ENCODE data around the gene HELZ2.
"Not testable (repeated sequence)": the region's sequence is repeated elsewhere in the genome, so short reads cannot be mapped to it uniquely, and the experiment has no call there.

HELZ2 gene

GRCh38 chr20:63578224-63579016 lies 4.4 kb upstream of the HELZ2 start:
- no peak for DNase-seq

GRCh38 chr20:63577317-63577894 lies 3.4 kb upstream of the HELZ2 start:
- DNase-seq: no peak

- no peak for DNase-seq
Measured at GRCh38 chr20:63576311-63576710, 2.3 kb upstream of the HELZ2 start.

GRCh38 chr20:63574829-63575743 lies 1.0 kb upstream of the HELZ2 start:
- DNase-seq: no peak

GRCh38 chr20:63573647-63574131 lies 350 bp downstream of the HELZ2 start:
- no peak for DNase-seq

GRCh38 chr20:63572788-63573646 lies 1.0 kb downstream of the HELZ2 start:
- no peak for DNase-seq

GRCh38 chr20:63572071-63572787 lies 1.8 kb downstream of the HELZ2 start:
- DNase-seq: no peak

- DNase-seq: not testable (repeated sequence)
Measured at GRCh38 chr20:63571087-63571478, 3.0 kb downstream of the HELZ2 start.

- no peak for DNase-seq
Measured at GRCh38 chr20:63570281-63571086, 3.6 kb downstream of the HELZ2 start.

- peak; percentile 63 for DNase-seq
Measured at GRCh38 chr20:63568986-63569949, 4.8 kb downstream of the HELZ2 start.

GRCh38 chr20:63568170-63568981 lies 5.7 kb downstream of the HELZ2 start:
- DNase-seq: no peak

GRCh38 chr20:63567386-63568169 lies 6.5 kb downstream of the HELZ2 start:
- no peak for DNase-seq

GRCh38 chr20:63567136-63567385 lies 7.0 kb downstream of the HELZ2 start:
- no peak for DNase-seq

GRCh38 chr20:63566395-63567135 lies 7.5 kb downstream of the HELZ2 start:
- no peak for DNase-seq

- no peak for DNase-seq
Measured at GRCh38 chr20:63565699-63566335, 8.2 kb downstream of the HELZ2 start.

- no peak for DNase-seq
Measured at GRCh38 chr20:63565021-63565698, 8.9 kb downstream of the HELZ2 start.
